Measurements from ENCODE around the gene MAMLD1.

- TF ChIP-seq ZNF174 (tag by site-specific recombination; IDR thresholded peaks at IDR 0.05) (no peak), BCL11A (tag by site-specific recombination; IDR thresholded peaks at IDR 0.05; ENCODE audit: low read depth) (no peak), ZBTB7A (tag by site-specific recombination; IDR thresholded peaks at IDR 0.05; ENCODE audit: low read depth) (no peak), CTCF (tag by site-specific recombination; IDR thresholded peaks at IDR 0.05) (no peak), ZNF132 (tag by site-specific recombination; IDR thresholded peaks at IDR 0.05; ENCODE audit: borderline replicate concordance) (no peak), TSHZ1 (tag by site-specific recombination; IDR thresholded peaks at IDR 0.05; ENCODE audit: borderline replicate concordance) (no peak), ZNF19 (tag by site-specific recombination; IDR thresholded peaks at IDR 0.05; ENCODE audit: low read depth) (no peak), REPIN1 (tag by site-specific recombination; IDR thresholded peaks at IDR 0.05; ENCODE audit: low read depth) (no peak), KLF10 (tag by site-specific recombination; IDR thresholded peaks at IDR 0.05) (no peak), PRDM4 (tag by site-specific recombination; IDR thresholded peaks at IDR 0.05) (no peak), ZNF24 (tag by site-specific recombination; IDR thresholded peaks at IDR 0.05) (no peak), YY1 (tag by site-specific recombination; IDR thresholded peaks at IDR 0.05) (no peak), PATZ1 (tag by site-specific recombination; IDR thresholded peaks at IDR 0.05) (no peak), ZBTB11 (tag by site-specific recombination; conservative IDR thresholded peaks at IDR 0.05; ENCODE audit: low read depth) (no peak)
These were observed 152.7 kb downstream of the MAMLD1 start for GRCh38 chrX:150515801-150516200.

Measured in HEK293 (cell line).